Measurements from ENCODE around the gene IDUA.
"Not testable (repeated sequence)": the region's sequence is repeated elsewhere in the genome, so short reads cannot be mapped to it uniquely, and the experiment has no call there.

The IDUA gene

GRCh38 chr4:997375-998071 lies 10.7 kb downstream of the IDUA start:
- no peak overlapping the region for H3K4me3 Mint-ChIP-seq
- H3K9me3 Mint-ChIP-seq = no peaks in the 10 kb centered on the region
- H3K36me3 Mint-ChIP-seq (ENCODE audit: low read depth) = no peaks in the 10 kb centered on the region
- H3K27me3 Mint-ChIP-seq = peaks cover 24% of the 10 kb centered on the region
- H3K27ac Mint-ChIP-seq = no peak overlapping the region
- H3K4me1 Mint-ChIP-seq (ENCODE audit: low read depth) = peaks cover 4% of the 10 kb centered on the region

GRCh38 chr4:998096-998691 lies 11.3 kb downstream of the IDUA start:
- Mint-ChIP-seq H3K36me3 (ENCODE audit: low read depth) (no peaks in the 10 kb centered on the region), H3K27ac (no peak overlapping the region), H3K9me3 (no peaks in the 10 kb centered on the region), H3K4me1 (ENCODE audit: low read depth) (peaks cover 4% of the 10 kb centered on the region), H3K4me3 (no peak overlapping the region), H3K27me3 (peaks cover 24% of the 10 kb centered on the region)

- H3K36me3 Mint-ChIP-seq (ENCODE audit: low read depth); H3K9me3 Mint-ChIP-seq; H3K4me3 Mint-ChIP-seq; H3K4me1 Mint-ChIP-seq (ENCODE audit: low read depth); H3K27ac Mint-ChIP-seq: not testable (repeated sequence)
- peaks cover 28% of the 10 kb centered on the region for H3K27me3 Mint-ChIP-seq
Observed at GRCh38 chr4:999240-999863, 12.5 kb downstream of the IDUA start.

GRCh38 chr4:999882-1000425 lies 13.1 kb downstream of the IDUA start:
- H3K4me1 Mint-ChIP-seq (ENCODE audit: low read depth) = peaks cover 4% of the 10 kb centered on the region
- no peaks in the 10 kb centered on the region for H3K36me3 Mint-ChIP-seq (ENCODE audit: low read depth)
- H3K9me3 Mint-ChIP-seq = no peaks in the 10 kb centered on the region
- peaks cover 33% of the 10 kb centered on the region for H3K27me3 Mint-ChIP-seq
- H3K27ac Mint-ChIP-seq = no peak overlapping the region
- no peak overlapping the region for H3K4me3 Mint-ChIP-seq

- Mint-ChIP-seq H3K4me3 (no peak overlapping the region), H3K27ac (no peak overlapping the region), H3K36me3 (ENCODE audit: low read depth) (no peaks in the 10 kb centered on the region), H3K9me3 (no peaks in the 10 kb centered on the region), H3K4me1 (ENCODE audit: low read depth) (peaks cover 4% of the 10 kb centered on the region), H3K27me3 (peaks cover 36% of the 10 kb centered on the region)
Observed at GRCh38 chr4:1000686-1001260, 13.9 kb downstream of the IDUA start.

- H3K27me3 Mint-ChIP-seq = peaks cover 41% of the 10 kb centered on the region
- no peak overlapping the region for H3K27ac Mint-ChIP-seq
- no peaks in the 10 kb centered on the region for H3K9me3 Mint-ChIP-seq
- H3K4me1 Mint-ChIP-seq (ENCODE audit: low read depth) = peaks cover 4% of the 10 kb centered on the region
- no peak overlapping the region for H3K4me3 Mint-ChIP-seq
- H3K36me3 Mint-ChIP-seq (ENCODE audit: low read depth) = no peaks in the 10 kb centered on the region
Observed at GRCh38 chr4:1001561-1002130, 14.8 kb downstream of the IDUA start.

GRCh38 chr4:1002131-1002630 lies 15.3 kb downstream of the IDUA start:
- Mint-ChIP-seq H3K27me3 (peaks cover 42% of the 10 kb centered on the region), H3K4me1 (ENCODE audit: low read depth) (peaks cover 4% of the 10 kb centered on the region), H3K36me3 (ENCODE audit: low read depth) (no peaks in the 10 kb centered on the region), H3K27ac (no peak overlapping the region), H3K9me3 (no peaks in the 10 kb centered on the region), H3K4me3 (no peak overlapping the region)

- Mint-ChIP-seq H3K27me3 (peaks cover 47% of the 10 kb centered on the region), H3K9me3 (no peaks in the 10 kb centered on the region), H3K36me3 (ENCODE audit: low read depth) (no peaks in the 10 kb centered on the region), H3K4me1 (ENCODE audit: low read depth) (peaks cover 4% of the 10 kb centered on the region), H3K27ac (no peak overlapping the region), H3K4me3 (no peak overlapping the region)
Observed at GRCh38 chr4:1002631-1003251, 15.9 kb downstream of the IDUA start.

GRCh38 chr4:1003271-1004070 lies 16.6 kb downstream of the IDUA start:
- H3K27ac Mint-ChIP-seq = no peak overlapping the region
- no peaks in the 10 kb centered on the region for H3K36me3 Mint-ChIP-seq (ENCODE audit: low read depth)
- no peak overlapping the region for H3K4me3 Mint-ChIP-seq
- peaks cover 6% of the 10 kb centered on the region for H3K4me1 Mint-ChIP-seq (ENCODE audit: low read depth)
- no peaks in the 10 kb centered on the region for H3K9me3 Mint-ChIP-seq
- peaks cover 51% of the 10 kb centered on the region for H3K27me3 Mint-ChIP-seq

- no peak overlapping the region for H3K27ac Mint-ChIP-seq
- H3K9me3 Mint-ChIP-seq = no peaks in the 10 kb centered on the region
- H3K4me3 Mint-ChIP-seq = no peak overlapping the region
- peaks cover 54% of the 10 kb centered on the region for H3K27me3 Mint-ChIP-seq
- peaks cover 10% of the 10 kb centered on the region for H3K4me1 Mint-ChIP-seq (ENCODE audit: low read depth)
- H3K36me3 Mint-ChIP-seq (ENCODE audit: low read depth) = no peaks in the 10 kb centered on the region
Observed at GRCh38 chr4:1004071-1004418, 17.2 kb downstream of the IDUA start.

- H3K27me3 Mint-ChIP-seq = peaks cover 52% of the 10 kb centered on the region
- no peaks in the 10 kb centered on the region for H3K9me3 Mint-ChIP-seq
- H3K27ac Mint-ChIP-seq = no peak overlapping the region
- H3K4me1 Mint-ChIP-seq (ENCODE audit: low read depth) = peaks cover 12% of the 10 kb centered on the region
- no peak overlapping the region for H3K4me3 Mint-ChIP-seq
- H3K36me3 Mint-ChIP-seq (ENCODE audit: low read depth) = no peaks in the 10 kb centered on the region
Observed at GRCh38 chr4:1004557-1005485, 18.0 kb downstream of the IDUA start.

- Mint-ChIP-seq H3K27me3 (peaks cover 45% of the 10 kb centered on the region), H3K4me1 (ENCODE audit: low read depth) (peaks cover 18% of the 10 kb centered on the region), H3K9me3 (no peaks in the 10 kb centered on the region), H3K27ac (no peak overlapping the region), H3K36me3 (ENCODE audit: low read depth) (no peaks in the 10 kb centered on the region), H3K4me3 (no peak overlapping the region)
Observed at GRCh38 chr4:1006856-1007255, 20.0 kb downstream of the IDUA start.

- peaks cover 38% of the 10 kb centered on the region for H3K27me3 Mint-ChIP-seq
- peak overlapping the region; percentile 72 for H3K4me3 Mint-ChIP-seq
Observed at GRCh38 chr4:1008840-1009541, 22.1 kb downstream of the IDUA start.

More at GRCh38 chr4:1008840-1009541, 22.1 kb downstream of the IDUA start:
- H3K4me1 Mint-ChIP-seq (ENCODE audit: low read depth) = peaks cover 18% of the 10 kb centered on the region
- peaks cover 2% of the 10 kb centered on the region for H3K36me3 Mint-ChIP-seq (ENCODE audit: low read depth)
- no peaks in the 10 kb centered on the region for H3K9me3 Mint-ChIP-seq
- no peak overlapping the region for H3K27ac Mint-ChIP-seq

All from stimulated activated naive CD8-positive, alpha-beta T cell treated with anti-CD3 and anti-CD28 coated beads, Interleukin-15, Interleukin-2, amounts not matched to agents 100 ng/mL and 50 ng/mL, for 24 hours (primary cell).